Measurements from ENCODE around the gene PLEKHG4B. TPM values are rescaled to one million over a fixed set of nuclear protein-coding genes. Genes with fewer than 3 reads are reported as not detected.
"Not testable (repeated sequence)": the region's sequence is repeated elsewhere in the genome, so short reads cannot be mapped to it uniquely, and the experiment has no call there.

PLEKHG4B gene
- total RNA-seq, 1 experiment from 2014 or later = 0.02 TPM

- H3K4me1 ChIP-seq (ENCODE audit: control insufficient read depth in 1 of 2, insufficient read depth in 2 of 2, low read length in 2 of 2) = no peaks in the 10 kb centered on the region
- H4K20me1 ChIP-seq (ENCODE audit: insufficient read depth) = no peaks in the 10 kb centered on the region
- H3K9ac ChIP-seq (ENCODE audit: low read length) = no peak overlapping the region
- BruUV-seq (replicated peaks) = no TSS peak
- no peaks in the 10 kb centered on the region for H3K27me3 ChIP-seq (ENCODE audit: insufficient read depth, low read length)
- TF ChIP-seq ELF1 (IDR thresholded peaks at IDR 0.05; ENCODE audit: borderline replicate concordance, low read depth) = no peak
- no peak for TF ChIP-seq FOSL1 (IDR thresholded peaks at IDR 0.05; ENCODE audit: low read depth)
- TF ChIP-seq EZH2 (IDR thresholded peaks at IDR 0.05) = no peak
- TF ChIP-seq CEBPB (IDR thresholded peaks at IDR 0.05; ENCODE audit: low read depth) = no peak
- no peak for TF ChIP-seq CTCF (IDR thresholded peaks at IDR 0.05 in 2 of 3, conservative IDR thresholded peaks at IDR 0.05 in 1 of 3; ENCODE audit: borderline replicate concordance in 1 of 3, insufficient read depth in 1 of 3, low read depth in 2 of 3, low read length in 2 of 3)
- no peak for TF ChIP-seq SRF (IDR thresholded peaks at IDR 0.05; ENCODE audit: low read depth)
- TF ChIP-seq TCF7L2 (IDR thresholded peaks at IDR 0.05; ENCODE audit: borderline replicate concordance, extremely low read depth, insufficient read depth, insufficient read length) = no peak
- no peak for TF ChIP-seq RAD21 (IDR thresholded peaks at IDR 0.05; ENCODE audit: low read depth)
- TF ChIP-seq REST (IDR thresholded peaks at IDR 0.05; ENCODE audit: low read depth) = no peak
- TF ChIP-seq ZBTB33 (IDR thresholded peaks at IDR 0.05; ENCODE audit: extremely low read depth, insufficient replicate concordance, low read length) = no peak
- no peak for TF ChIP-seq ZFX (IDR thresholded peaks at IDR 0.05)
- no peak for TF ChIP-seq CBX3 (IDR thresholded peaks at IDR 0.05; ENCODE audit: low read depth)
- TF ChIP-seq JUND (IDR thresholded peaks at IDR 0.05) = no peak
- TF ChIP-seq ATF3 (IDR thresholded peaks at IDR 0.05) = no peak
- ChIA-PET RAD21 (ENCODE audit: low non-redundant PET in 1 of 2, low total read pairs in 2 of 2, uncharacterized antibody in 2 of 2, unreplicated experiment in 2 of 2) (no interaction called here), POLR2A (no interaction called here), CTCF (no interaction called here)
- ATAC-seq (no peak), DNase-seq (ENCODE audit: low read depth, low spot score) (no peak)
- peaks cover 28 to 29% of the 10 kb centered on the region in 2 experiments for H3K36me3 ChIP-seq (ENCODE audit: control insufficient read depth in 1 of 2, insufficient read depth in 2 of 2, low read length in 2 of 2)
- H3K27ac ChIP-seq (ENCODE audit: low read depth, low read length) = no peak overlapping the region
- 0 out of 2 replicates have a peak, but pooled peaks cover 4% of the 10 kb centered on the region for H3K79me2 ChIP-seq (ENCODE audit: insufficient read depth, low read length)
- no peaks in the 10 kb centered on the region for H3K9me2 ChIP-seq (ENCODE audit: insufficient read depth)
- H2AFZ ChIP-seq (ENCODE audit: low read depth, low read length, poor library complexity, severe bottlenecking) = no peak overlapping the region
- intact Hi-C loops (cut with micrococcal nuclease) = no loop called here
- H3K9me3 ChIP-seq (ENCODE audit: control insufficient read depth in 1 of 2, insufficient read depth in 1 of 2, low read depth in 1 of 2, low read length in 2 of 2) = no peaks in the 10 kb centered on the region
- no peak overlapping the region for H3K4me3 ChIP-seq (replicated peaks in 1 of 2; ENCODE audit: low read depth in 1 of 2, low read length in 2 of 2)
- H3K4me2 ChIP-seq (ENCODE audit: low read length) = no peak overlapping the region
Measured at GRCh38 chr5:231661-232060, 139.7 kb downstream of the PLEKHG4B start.

GRCh38 chr5:233426-233825 is 141.5 kb downstream of the PLEKHG4B start:
- H3K9me2 ChIP-seq (ENCODE audit: insufficient read depth); DNase-seq (ENCODE audit: low read depth, low spot score); H3K4me1 ChIP-seq (ENCODE audit: control insufficient read depth in 1 of 2, insufficient read depth in 2 of 2, low read length in 2 of 2); H3K4me3 ChIP-seq (replicated peaks in 1 of 2; ENCODE audit: low read depth in 1 of 2, low read length in 2 of 2); H3K79me2 ChIP-seq (ENCODE audit: insufficient read depth, low read length); H3K27me3 ChIP-seq (ENCODE audit: insufficient read depth, low read length); H4K20me1 ChIP-seq (ENCODE audit: insufficient read depth); H3K9me3 ChIP-seq (ENCODE audit: control insufficient read depth in 1 of 2, insufficient read depth in 1 of 2, low read depth in 1 of 2, low read length in 2 of 2); H2AFZ ChIP-seq (ENCODE audit: low read depth, low read length, poor library complexity, severe bottlenecking); ATAC-seq; H3K9ac ChIP-seq (ENCODE audit: low read length); H3K27ac ChIP-seq (ENCODE audit: low read depth, low read length); POLR2A ChIA-PET; H3K4me2 ChIP-seq (ENCODE audit: low read length); CTCF ChIA-PET; RAD21 ChIA-PET (ENCODE audit: low non-redundant PET in 1 of 2, low total read pairs in 2 of 2, uncharacterized antibody in 2 of 2, unreplicated experiment in 2 of 2); BruUV-seq (replicated peaks); intact Hi-C loops (cut with micrococcal nuclease): not testable (repeated sequence)
- H3K36me3 ChIP-seq (ENCODE audit: control insufficient read depth in 1 of 2, insufficient read depth in 2 of 2, low read length in 2 of 2) = peaks cover 18 to 25% of the 10 kb centered on the region in 2 experiments

Data from HCT116 (cell line).